HG03460 (cell line): ENCODE measurements around the gene FCHO2.

Source experiments
- ATAC-seq: cut with Tn5 transposase; IDR thresholded peaks from one replicate; pipeline ENCODE4 v1.9.1; 2021; ENCODE audit not compliant: unreplicated experiment

FCHO2 gene

GRCh38 chr5:73106335-73106734, 150.5 kb downstream of the FCHO2 start:
- no peak for ATAC-seq

- ATAC-seq: no peak
Observed at GRCh38 chr5:73110190-73110589, 154.3 kb downstream of the FCHO2 start.

- ATAC-seq: no peak
Observed at GRCh38 chr5:73111536-73111935, 155.7 kb downstream of the FCHO2 start.

- ATAC-seq: no peak
Observed at GRCh38 chr5:73112359-73112758, 156.5 kb downstream of the FCHO2 start.

- ATAC-seq: no peak
Observed at GRCh38 chr5:73114044-73114688, 158.3 kb downstream of the FCHO2 start.

- ATAC-seq: no peak
Observed at GRCh38 chr5:73115399-73116051, 159.7 kb downstream of the FCHO2 start.

- no peak for ATAC-seq
Observed at GRCh38 chr5:73116506-73116905, 160.7 kb downstream of the FCHO2 start.

- ATAC-seq: no peak
Observed at GRCh38 chr5:73117088-73117740, 161.4 kb downstream of the FCHO2 start.

- no peak for ATAC-seq
Observed at GRCh38 chr5:73118391-73118973, 162.6 kb downstream of the FCHO2 start.

- ATAC-seq: no peak
Observed at GRCh38 chr5:73119451-73120157, 163.8 kb downstream of the FCHO2 start.

GRCh38 chr5:73120222-73121118, 164.6 kb downstream of the FCHO2 start, which contains the start of gene TMEM171:
Gene TMEM171 (plus strand): TSS chr5:73120575. CDS start chr5:73123374, 2,799 bp downstream.
- ATAC-seq: no peak

GRCh38 chr5:73121119-73121463, 165.2 kb downstream of the FCHO2 start:
- ATAC-seq: no peak

- ATAC-seq: no peak
Observed at GRCh38 chr5:73122875-73123810, 167.3 kb downstream of the FCHO2 start.

- ATAC-seq: no peak
Observed at GRCh38 chr5:73125289-73125688, 169.4 kb downstream of the FCHO2 start.

- ATAC-seq: no peak
Observed at GRCh38 chr5:73126381-73126780, 170.5 kb downstream of the FCHO2 start.

GRCh38 chr5:73126957-73127356, 171.1 kb downstream of the FCHO2 start:
- no peak for ATAC-seq

- no peak for ATAC-seq
Observed at GRCh38 chr5:73129143-73129542, 173.3 kb downstream of the FCHO2 start.

GRCh38 chr5:73130811-73131210, 175.0 kb downstream of the FCHO2 start:
- no peak for ATAC-seq

GRCh38 chr5:73131711-73132425, 176.0 kb downstream of the FCHO2 start:
- ATAC-seq: no peak
